ENCODE results near the gene CDHR2. TPM values are rescaled to one million over a fixed set of nuclear protein-coding genes. Genes with fewer than 3 reads are reported as not detected.
"Not testable (repeated sequence)": the region's sequence is repeated elsewhere in the genome, so short reads cannot be mapped to it uniquely, and the experiment has no call there.

Gene CDHR2
- total RNA-seq, 1 donor from 2014 or later, result not detected

- no peak for DNase-seq (ENCODE audit: low read depth in 2 of 2)
Observed at GRCh38 chr5:176540476-176540899, 8.7 kb upstream of the CDHR2 start.

GRCh38 chr5:176540956-176541337 lies 8.2 kb upstream of the CDHR2 start:
- DNase-seq (ENCODE audit: low read depth in 2 of 2), result no peak

- peak; percentile 48 to 74 for DNase-seq (ENCODE audit: low read depth in 2 of 2)
Observed at GRCh38 chr5:176541338-176542134, 7.6 kb upstream of the CDHR2 start.

GRCh38 chr5:176542135-176542595 lies 7.0 kb upstream of the CDHR2 start:
- DNase-seq (ENCODE audit: low read depth in 2 of 2), result no peak

- peak in 1 of 2 donors; percentile 62 for DNase-seq (ENCODE audit: low read depth in 2 of 2)
Observed at GRCh38 chr5:176542596-176543427, 6.3 kb upstream of the CDHR2 start.

- peak in 1 of 2 donors; percentile 46 for DNase-seq (ENCODE audit: low read depth in 2 of 2)
Observed at GRCh38 chr5:176543428-176544182, 5.5 kb upstream of the CDHR2 start.

- no peak for DNase-seq (ENCODE audit: low read depth in 2 of 2)
Observed at GRCh38 chr5:176545388-176545736, 3.8 kb upstream of the CDHR2 start.

GRCh38 chr5:176545737-176546509 lies 3.2 kb upstream of the CDHR2 start:
- no peak for DNase-seq (ENCODE audit: low read depth in 2 of 2)

GRCh38 chr5:176547802-176548201 lies 1.3 kb upstream of the CDHR2 start:
- peak in 1 of 2 donors; percentile 48 for DNase-seq (ENCODE audit: low read depth in 2 of 2)

- DNase-seq (ENCODE audit: low read depth in 2 of 2), result no peak
Observed at GRCh38 chr5:176549871-176550270, 729 bp downstream of the CDHR2 start.

GRCh38 chr5:176550275-176550831 lies 1.2 kb downstream of the CDHR2 start:
- no peak for DNase-seq (ENCODE audit: low read depth in 2 of 2)

GRCh38 chr5:176550937-176551336 lies 1.8 kb downstream of the CDHR2 start:
- not testable (repeated sequence) for DNase-seq (ENCODE audit: low read depth in 2 of 2)

GRCh38 chr5:176552332-176552869 lies 3.3 kb downstream of the CDHR2 start:
- DNase-seq (ENCODE audit: low read depth in 2 of 2), result no peak

GRCh38 chr5:176553260-176554085 lies 4.3 kb downstream of the CDHR2 start:
- DNase-seq (ENCODE audit: low read depth in 2 of 2), result no peak

GRCh38 chr5:176557846-176558245 lies 8.7 kb downstream of the CDHR2 start:
- DNase-seq (ENCODE audit: low read depth in 2 of 2), result no peak

- DNase-seq (ENCODE audit: low read depth in 2 of 2), result no peak
Observed at GRCh38 chr5:176559683-176560082, 10.5 kb downstream of the CDHR2 start.

- no peak for DNase-seq (ENCODE audit: low read depth in 2 of 2)
Observed at GRCh38 chr5:176560364-176560763, 11.2 kb downstream of the CDHR2 start.

GRCh38 chr5:176561259-176561658 lies 12.1 kb downstream of the CDHR2 start:
- no peak for DNase-seq (ENCODE audit: low read depth in 2 of 2)

GRCh38 chr5:176562189-176562588 lies 13.0 kb downstream of the CDHR2 start:
- DNase-seq (ENCODE audit: low read depth in 2 of 2), result no peak

- no peak for DNase-seq (ENCODE audit: low read depth in 2 of 2)
Observed at GRCh38 chr5:176564002-176564401, 14.9 kb downstream of the CDHR2 start.

Measured in lung microvascular endothelial cell (primary cell).